BE2C (cell line): ENCODE measurements around the gene GH2.
"Not testable (repeated sequence)": the region's sequence is repeated elsewhere in the genome, so short reads cannot be mapped to it uniquely, and the experiment has no call there.

Experiments
- DNase-seq: peaks from one replicate; pipeline ENCODE4 v3.0.0-alpha.2; 2020
- H3K27me3 ChIP-seq: fragments of 250-450 bp; sonication (Bioruptor Pico); 2 replicates; pipeline ENCODE4 v1.5.1; 2020; ENCODE audit warnings: mild to moderate bottlenecking
- H3K36me3 ChIP-seq: fragments of 250-450 bp; sonication (Bioruptor Pico); 2 replicates; pipeline ENCODE4 v1.5.1; 2020; ENCODE audit warnings: mild to moderate bottlenecking
- H3K4me1 ChIP-seq: fragments of 250-450 bp; sonication (Bioruptor Pico); 2 replicates; pipeline ENCODE4 v1.5.1; 2020
- H3K4me3 ChIP-seq: 2 replicates; pipeline ENCODE4 v1.5.1; 2011; ENCODE audit warnings: low read depth, low read length
- H3K9me3 ChIP-seq: fragments of 250-450 bp; sonication (Bioruptor Pico); 2 replicates; pipeline ENCODE4 v1.5.1; 2020
- TF ChIP-seq, protein P1 (sequence below): IDR thresholded peaks from 2 replicates; pipeline ENCODE4 v1.5.1; 2012; ENCODE audit warnings: mild to moderate bottlenecking, low read depth, low read length

The GH2 gene

GRCh38 chr17:63927464-63928171 is 45.9 kb upstream of the GH2 start:
- TF ChIP-seq, protein P1, sequence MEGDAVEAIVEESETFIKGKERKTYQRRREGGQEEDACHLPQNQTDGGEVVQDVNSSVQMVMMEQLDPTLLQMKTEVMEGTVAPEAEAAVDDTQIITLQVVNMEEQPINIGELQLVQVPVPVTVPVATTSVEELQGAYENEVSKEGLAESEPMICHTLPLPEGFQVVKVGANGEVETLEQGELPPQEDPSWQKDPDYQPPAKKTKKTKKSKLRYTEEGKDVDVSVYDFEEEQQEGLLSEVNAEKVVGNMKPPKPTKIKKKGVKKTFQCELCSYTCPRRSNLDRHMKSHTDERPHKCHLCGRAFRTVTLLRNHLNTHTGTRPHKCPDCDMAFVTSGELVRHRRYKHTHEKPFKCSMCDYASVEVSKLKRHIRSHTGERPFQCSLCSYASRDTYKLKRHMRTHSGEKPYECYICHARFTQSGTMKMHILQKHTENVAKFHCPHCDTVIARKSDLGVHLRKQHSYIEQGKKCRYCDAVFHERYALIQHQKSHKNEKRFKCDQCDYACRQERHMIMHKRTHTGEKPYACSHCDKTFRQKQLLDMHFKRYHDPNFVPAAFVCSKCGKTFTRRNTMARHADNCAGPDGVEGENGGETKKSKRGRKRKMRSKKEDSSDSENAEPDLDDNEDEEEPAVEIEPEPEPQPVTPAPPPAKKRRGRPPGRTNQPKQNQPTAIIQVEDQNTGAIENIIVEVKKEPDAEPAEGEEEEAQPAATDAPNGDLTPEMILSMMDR: no peak
- H3K27me3 ChIP-seq: no peaks in the 10 kb centered on the region
- no peak for DNase-seq

GRCh38 chr17:63926164-63926563 is 44.4 kb upstream of the GH2 start:
- no peaks in the 10 kb centered on the region for H3K27me3 ChIP-seq
- no peaks in the 10 kb centered on the region for H3K9me3 ChIP-seq
- no peaks in the 10 kb centered on the region for H3K4me1 ChIP-seq
- no peak overlapping the region for H3K4me3 ChIP-seq
- no peaks in the 10 kb centered on the region for H3K36me3 ChIP-seq
- no peak for DNase-seq
- TF ChIP-seq, protein P1: no peak

More at GRCh38 chr17:63927464-63928171, 45.9 kb upstream of the GH2 start:
- Histone ChIP-seq H3K9me3 (no peaks in the 10 kb centered on the region), H3K36me3 (no peaks in the 10 kb centered on the region), H3K4me1 (no peaks in the 10 kb centered on the region), H3K4me3 (no peak overlapping the region)

- Histone ChIP-seq H3K4me1 (no peaks in the 10 kb centered on the region), H3K36me3 (no peaks in the 10 kb centered on the region), H3K4me3 (no peak overlapping the region), H3K27me3 (no peaks in the 10 kb centered on the region), H3K9me3 (no peaks in the 10 kb centered on the region)
- TF ChIP-seq, protein P1: no peak
- no peak for DNase-seq
These were observed 43.9 kb upstream of the GH2 start for GRCh38 chr17:63925615-63926014.

- not testable (repeated sequence) for H3K4me3 ChIP-seq, H3K36me3 ChIP-seq, H3K9me3 ChIP-seq, H3K4me1 ChIP-seq, DNase-seq, H3K27me3 ChIP-seq
These were observed 40.7 kb upstream of the GH2 start for GRCh38 chr17:63922402-63922801.

DNA sequence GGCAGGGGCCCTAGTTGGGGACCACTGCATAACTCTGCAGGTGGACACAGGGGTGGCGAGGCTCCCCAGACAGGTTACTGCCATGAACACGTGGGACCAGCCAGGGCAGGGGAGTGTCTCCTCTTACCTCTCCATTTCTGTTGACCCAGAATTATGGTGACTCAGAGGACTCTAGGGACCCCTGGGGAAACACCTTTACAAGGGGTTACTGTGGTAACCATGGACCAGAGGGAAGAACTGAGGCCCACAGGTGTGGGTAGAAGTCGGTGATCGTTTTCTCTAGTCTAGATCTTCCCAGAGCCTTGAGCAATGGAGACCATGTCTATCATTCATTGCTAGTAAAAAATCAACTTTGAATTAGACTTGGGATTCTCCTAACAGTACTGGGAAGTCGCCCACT is 39.0 kb upstream of the GH2 start:
- not testable (repeated sequence) for H3K4me3 ChIP-seq, H3K9me3 ChIP-seq, H3K4me1 ChIP-seq, H3K36me3 ChIP-seq, DNase-seq, H3K27me3 ChIP-seq

DNA sequence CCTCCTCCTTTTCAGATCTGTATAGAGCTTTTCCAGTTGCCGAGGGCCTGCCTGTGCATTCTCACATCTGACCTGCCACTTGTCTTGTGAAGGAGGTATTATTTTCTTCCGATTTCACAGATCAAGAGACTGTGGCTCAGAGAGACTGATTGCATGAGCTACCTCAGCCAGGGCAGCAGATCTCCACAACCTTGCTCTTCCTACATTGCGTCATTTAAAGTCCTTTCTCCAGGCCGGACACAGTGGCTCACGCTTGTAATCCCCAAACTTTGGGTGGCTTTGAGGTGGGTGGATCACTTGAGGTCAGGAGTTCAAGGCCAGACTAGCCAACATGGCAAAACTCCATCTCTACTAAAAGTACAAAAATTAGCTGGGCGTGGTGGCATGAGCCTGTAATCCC is 38.3 kb upstream of the GH2 start:
- not testable (repeated sequence) for DNase-seq, H3K36me3 ChIP-seq, H3K27me3 ChIP-seq, H3K4me3 ChIP-seq, H3K9me3 ChIP-seq, H3K4me1 ChIP-seq

DNA sequence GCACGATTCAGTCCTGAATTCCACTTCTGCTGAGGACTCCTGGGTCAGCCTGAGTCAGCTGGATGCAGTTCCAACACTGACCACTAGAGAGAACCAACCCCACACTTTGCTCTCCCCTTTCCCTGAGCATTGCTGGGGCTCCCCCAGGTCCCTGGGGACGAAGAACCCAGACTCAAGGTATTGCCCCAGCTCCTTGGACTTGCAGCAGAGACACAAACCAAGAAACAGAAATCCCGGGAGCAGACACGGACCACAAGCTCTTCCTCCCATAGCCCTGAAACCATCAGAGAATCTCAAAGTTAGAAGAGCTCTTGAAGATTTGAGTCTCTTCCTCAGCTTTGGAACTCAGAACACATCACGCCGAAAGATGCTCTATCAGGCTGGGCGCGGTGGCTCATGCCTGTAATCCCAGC is 37.6 kb upstream of the GH2 start:
- H3K9me3 ChIP-seq: no peaks in the 10 kb centered on the region
- no peak overlapping the region for H3K4me3 ChIP-seq
- TF ChIP-seq, protein P1: peak; percentile 93
- no peaks in the 10 kb centered on the region for H3K27me3 ChIP-seq
- H3K36me3 ChIP-seq: no peaks in the 10 kb centered on the region
- DNase-seq: peak; percentile 66
- no peaks in the 10 kb centered on the region for H3K4me1 ChIP-seq

GRCh38 chr17:63918789-63919305 is 37.1 kb upstream of the GH2 start, which contains the start of gene GH1:
GH1 (minus strand) TSS chr17:63918839; CDS start chr17:63918776, 63 bp downstream.
- H3K4me3 ChIP-seq, H3K27me3 ChIP-seq, H3K9me3 ChIP-seq, H3K36me3 ChIP-seq, DNase-seq, H3K4me1 ChIP-seq: not testable (repeated sequence)
